ENCODE results near the gene UGT1A8.

- TF ChIP-seq SUZ12 (IDR thresholded peaks at IDR 0.05; ENCODE audit: extremely low read depth, insufficient read depth, insufficient read length): no peak
- TF ChIP-seq ZNF274 (IDR thresholded peaks at IDR 0.05; ENCODE audit: low read depth, low read length): no peak
These were observed 73.0 kb downstream of the UGT1A8 start for GRCh38 chr2:233690444-233690843.

Measured in NT2/D1 (cell line).